Adrenal gland (tissue), 5 donors: ENCODE results near the gene PKDREJ.
"Not testable (repeated sequence)": the region's sequence is repeated elsewhere in the genome, so short reads cannot be mapped to it uniquely, and the experiment has no call there.

ENCODE experiments used
- CTCF ChIP-seq, 6 experiments: fragments of 450-650 bp in 4 of 6; fragments of 200-600 bp in 2 of 6; sonication (generic) in 1 of 6; IDR thresholded peaks; 1 replicate in 5 of 6; 2 replicates in 1 of 6; pipeline versions ENCODE4 v1.5.1 to v1.8.0; 2016 to 2021; ENCODE audit warnings: antibody characterized with exemption in 6 of 6, mild to moderate bottlenecking in 2 of 6, moderate library complexity in 1 of 6
- POLR2A ChIP-seq, 2 donors: fragments of 450-650 bp; IDR thresholded peaks; one replicate each; pipeline ENCODE4 v1.6.1; 2017; ENCODE audit warnings: antibody characterized with exemption in 2 of 2, mild to moderate bottlenecking in 2 of 2, moderate library complexity in 1 of 2
- donor health status: DM: no; HTN: no; CAD: no.

DNA sequence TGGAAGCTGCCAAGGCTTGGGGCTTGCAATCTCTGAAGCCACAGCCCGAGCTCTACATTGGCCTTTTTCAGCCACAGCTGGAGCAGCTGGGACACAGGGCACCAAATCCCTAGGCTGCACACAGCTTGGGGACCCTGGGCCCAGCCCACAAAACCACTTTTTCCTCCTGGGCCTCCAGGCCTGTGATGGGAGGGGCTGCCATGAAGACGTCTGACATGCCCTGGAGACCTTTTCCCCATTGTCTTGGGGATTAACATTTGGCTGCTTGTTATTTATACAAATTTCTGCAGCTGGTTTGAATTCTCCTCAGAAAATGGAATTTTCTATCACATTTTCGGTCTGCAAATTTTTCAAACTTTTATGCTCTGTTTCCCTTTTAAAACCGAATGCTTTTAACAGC, 2.5 kb upstream of the PKDREJ start:
- TF ChIP-seq POLR2A, CTCF (IDR thresholded peaks at IDR 0.05): not testable (repeated sequence)
